Mucosa of rectum (tissue), 2 donors: ENCODE results near the gene IZUMO2.

Source experiments
- H3K27ac ChIP-seq, 2 donors: one replicate each; pipeline ENCODE4 v1.7.0; 2013; ENCODE audit warnings: inconsistent platforms in 2 of 2, low read depth in 2 of 2, low read length in 2 of 2
- H3K27me3 ChIP-seq, 2 donors: one replicate each; pipeline ENCODE4 v1.7.0; 2013; ENCODE audit warnings: low read length in 2 of 2; ENCODE audit not compliant: control insufficient read depth in 2 of 2, insufficient read depth in 2 of 2
- H3K36me3 ChIP-seq, 2 donors: one replicate each; pipeline ENCODE4 v1.7.0; 2013; ENCODE audit warnings: low read length in 2 of 2; ENCODE audit not compliant: control insufficient read depth in 2 of 2, insufficient read depth in 2 of 2
- H3K4me1 ChIP-seq, 2 donors: one replicate each; pipeline ENCODE4 v1.7.0; 2013; ENCODE audit warnings: low read length in 2 of 2, mild to moderate bottlenecking in 1 of 2; ENCODE audit not compliant: control insufficient read depth in 2 of 2, insufficient read depth in 2 of 2
- H3K4me3 ChIP-seq, 2 donors: one replicate each; pipeline ENCODE4 v1.7.0; 2013; ENCODE audit warnings: low read length in 2 of 2
- H3K9ac ChIP-seq, 2 donors: one replicate each; pipeline ENCODE4 v1.7.0; 2013; ENCODE audit warnings: low read length in 2 of 2, low read depth in 1 of 2, mild to moderate bottlenecking in 1 of 2
- H3K9me3 ChIP-seq, 2 donors: one replicate each; pipeline ENCODE4 v1.7.0; 2013; ENCODE audit warnings: low read length in 2 of 2; ENCODE audit not compliant: control insufficient read depth in 2 of 2
- donor health status: healthy.
- donor health status: Normal muscosa, but diverticular disease.

IZUMO2 gene

GRCh38 chr19:50172726-50173125 is 9.6 kb upstream of the IZUMO2 start:
- Histone ChIP-seq H3K27ac (peak overlapping the region; percentile 83 to 87), H3K4me3 (no peak overlapping the region), H3K27me3 (peaks cover 0 to 2% of the 10 kb centered on the region in 2 donors), H3K9me3 (peaks cover 0 to 2% of the 10 kb centered on the region in 2 donors), H3K4me1 (peaks cover 10 to 29% of the 10 kb centered on the region in 2 donors), H3K36me3 (no peaks in the 10 kb centered on the region), H3K9ac (peak overlapping the region in 1 of 2 donors; percentile 62)

GRCh38 chr19:50171752-50172151 is 8.7 kb upstream of the IZUMO2 start:
- Histone ChIP-seq H3K9ac (no peak overlapping the region), H3K27ac (no peak overlapping the region), H3K27me3 (peaks cover 0 to 2% of the 10 kb centered on the region in 2 donors), H3K4me1 (peaks cover 10 to 31% of the 10 kb centered on the region in 2 donors), H3K4me3 (no peak overlapping the region), H3K36me3 (no peaks in the 10 kb centered on the region), H3K9me3 (peaks cover 0 to 2% of the 10 kb centered on the region in 2 donors)

GRCh38 chr19:50167314-50167721 is 4.2 kb upstream of the IZUMO2 start:
- Histone ChIP-seq H3K4me3 (no peak overlapping the region), H3K27me3 (peaks cover 0 to 2% of the 10 kb centered on the region in 2 donors), H3K4me1 (peaks cover 15 to 30% of the 10 kb centered on the region in 2 donors), H3K27ac (peak overlapping the region; percentile 38 to 61), H3K36me3 (no peaks in the 10 kb centered on the region), H3K9ac (peak overlapping the region in 1 of 2 donors; percentile 18), H3K9me3 (no peaks in the 10 kb centered on the region)

GRCh38 chr19:50159078-50159477 is 4.0 kb downstream of the IZUMO2 start:
- Histone ChIP-seq H3K4me3 (no peak overlapping the region), H3K36me3 (no peaks in the 10 kb centered on the region), H3K27ac (no peak overlapping the region), H3K9ac (no peak overlapping the region), H3K4me1 (no peaks in the 10 kb centered on the region), H3K27me3 (peaks cover 0 to 3% of the 10 kb centered on the region in 2 donors), H3K9me3 (peaks cover 0 to 3% of the 10 kb centered on the region in 2 donors)

GRCh38 chr19:50158577-50158976 is 4.5 kb downstream of the IZUMO2 start:
- H3K9ac ChIP-seq: no peak overlapping the region
- H3K4me1 ChIP-seq: no peaks in the 10 kb centered on the region
- H3K27me3 ChIP-seq: peaks cover 0 to 3% of the 10 kb centered on the region in 2 donors
- H3K9me3 ChIP-seq: peaks cover 0 to 3% of the 10 kb centered on the region in 2 donors
- no peak overlapping the region for H3K27ac ChIP-seq
- no peak overlapping the region for H3K4me3 ChIP-seq
- H3K36me3 ChIP-seq: no peaks in the 10 kb centered on the region

GRCh38 chr19:50155520-50156109 is 7.5 kb downstream of the IZUMO2 start:
- no peak overlapping the region for H3K27ac ChIP-seq
- H3K9ac ChIP-seq: no peak overlapping the region
- peaks cover 0 to 3% of the 10 kb centered on the region in 2 donors for H3K27me3 ChIP-seq
- no peaks in the 10 kb centered on the region for H3K36me3 ChIP-seq
- H3K4me3 ChIP-seq: no peak overlapping the region
- H3K9me3 ChIP-seq: peaks cover 0 to 3% of the 10 kb centered on the region in 2 donors
- no peaks in the 10 kb centered on the region for H3K4me1 ChIP-seq

- H3K27me3 ChIP-seq: peaks cover 0 to 3% of the 10 kb centered on the region in 2 donors
- H3K27ac ChIP-seq: no peak overlapping the region
- H3K9me3 ChIP-seq: peaks cover 0 to 3% of the 10 kb centered on the region in 2 donors
- H3K4me3 ChIP-seq: no peak overlapping the region
- H3K36me3 ChIP-seq: no peaks in the 10 kb centered on the region
- H3K9ac ChIP-seq: no peak overlapping the region
- H3K4me1 ChIP-seq: no peaks in the 10 kb centered on the region
These were observed 8.6 kb downstream of the IZUMO2 start for GRCh38 chr19:50154529-50154928.

- Histone ChIP-seq H3K27me3 (peaks cover 0 to 2% of the 10 kb centered on the region in 2 donors), H3K36me3 (no peaks in the 10 kb centered on the region), H3K4me3 (no peak overlapping the region), H3K4me1 (peaks cover 0 to 2% of the 10 kb centered on the region in 2 donors), H3K9me3 (peaks cover 2 to 3% of the 10 kb centered on the region in 2 donors), H3K27ac (no peak overlapping the region), H3K9ac (no peak overlapping the region)
These were observed 10.5 kb downstream of the IZUMO2 start for GRCh38 chr19:50152578-50152977.

- no peaks in the 10 kb centered on the region for H3K36me3 ChIP-seq
- no peak overlapping the region for H3K27ac ChIP-seq
- peaks cover 2 to 3% of the 10 kb centered on the region in 2 donors for H3K9me3 ChIP-seq
- H3K4me3 ChIP-seq: peak overlapping the region in 1 of 2 donors; percentile 80
- H3K4me1 ChIP-seq: peaks cover 0 to 4% of the 10 kb centered on the region in 2 donors
- H3K9ac ChIP-seq: no peak overlapping the region
- peaks cover 0 to 5% of the 10 kb centered on the region in 2 donors for H3K27me3 ChIP-seq
These were observed 14.6 kb downstream of the IZUMO2 start for GRCh38 chr19:50148528-50148927.

GRCh38 chr19:50147462-50148423 is 15.3 kb downstream of the IZUMO2 start:
- Histone ChIP-seq H3K4me1 (peaks cover 0 to 4% of the 10 kb centered on the region in 2 donors), H3K9me3 (peaks cover 2 to 3% of the 10 kb centered on the region in 2 donors), H3K27me3 (peaks cover 0 to 5% of the 10 kb centered on the region in 2 donors), H3K27ac (no peak overlapping the region), H3K9ac (peak overlapping the region; percentile 49 to 58), H3K4me3 (peak overlapping the region; percentile 60 to 80), H3K36me3 (no peaks in the 10 kb centered on the region)
